Astrocyte of the hippocampus (primary cell): Measurements from ENCODE around the gene TRPM3.

Experiments used
- DNase-seq: peaks from one replicate; pipeline ENCODE4 v3.0.0; 2011; ENCODE audit warnings: low read depth, low spot score

TRPM3 gene

GRCh38 chr9:70561111-70561510 is 560.3 kb downstream of the TRPM3 start:
- DNase-seq = no peak

GRCh38 chr9:70559102-70559501 is 562.3 kb downstream of the TRPM3 start:
- no peak for DNase-seq

GRCh38 chr9:70557661-70558369 is 563.6 kb downstream of the TRPM3 start:
- DNase-seq = no peak

GRCh38 chr9:70556771-70557170 is 564.6 kb downstream of the TRPM3 start:
- DNase-seq = no peak

GRCh38 chr9:70554881-70555280 is 566.5 kb downstream of the TRPM3 start:
- no peak for DNase-seq

GRCh38 chr9:70553707-70554673 is 567.4 kb downstream of the TRPM3 start:
- DNase-seq = peak; percentile 93

GRCh38 chr9:70552561-70552960 is 568.9 kb downstream of the TRPM3 start:
- DNase-seq = no peak

GRCh38 chr9:70551801-70552200 is 569.6 kb downstream of the TRPM3 start:
- no peak for DNase-seq

- DNase-seq = no peak
These were observed 570.0 kb downstream of the TRPM3 start for GRCh38 chr9:70551396-70551795.

- no peak for DNase-seq
These were observed 571.5 kb downstream of the TRPM3 start for GRCh38 chr9:70549926-70550325.

GRCh38 chr9:70542311-70542931 is 579.0 kb downstream of the TRPM3 start:
- DNase-seq = peak; percentile 38

- no peak for DNase-seq
These were observed 581.4 kb downstream of the TRPM3 start for GRCh38 chr9:70540016-70540415.

- no peak for DNase-seq
These were observed 581.9 kb downstream of the TRPM3 start for GRCh38 chr9:70539526-70539925.

- DNase-seq = no peak
These were observed 582.4 kb downstream of the TRPM3 start for GRCh38 chr9:70539001-70539400.

GRCh38 chr9:70537084-70537483 is 584.3 kb downstream of the TRPM3 start:
- DNase-seq = no peak

GRCh38 chr9:70535546-70536323 is 585.7 kb downstream of the TRPM3 start:
- no peak for DNase-seq

- no peak for DNase-seq
These were observed 587.0 kb downstream of the TRPM3 start for GRCh38 chr9:70534471-70534870.

GRCh38 chr9:70534061-70534460 is 587.4 kb downstream of the TRPM3 start:
- no peak for DNase-seq

- no peak for DNase-seq
These were observed 587.9 kb downstream of the TRPM3 start for GRCh38 chr9:70533492-70533891.

GRCh38 chr9:70532716-70533115 is 588.7 kb downstream of the TRPM3 start:
- no peak for DNase-seq

- no peak for DNase-seq
These were observed 590.1 kb downstream of the TRPM3 start for GRCh38 chr9:70531311-70531710.

GRCh38 chr9:70530716-70531115 is 590.7 kb downstream of the TRPM3 start:
- DNase-seq = no peak
